Vagina (tissue), 2 donors: Measurements from ENCODE around the gene ISCU.

Source experiments
- CTCF ChIP-seq, 3 experiments: fragments of 450-650 bp in 2 of 3; fragments of 200-600 bp in 1 of 3; sonication (generic) in 1 of 3; IDR thresholded peaks; one replicate each; pipeline ENCODE4 v1.5.1; 2017 to 2019; ENCODE audit warnings: antibody characterized with exemption in 3 of 3, mild to moderate bottlenecking in 2 of 3, moderate library complexity in 2 of 3
- POLR2AphosphoS5 ChIP-seq, 2 donors: sonication (generic); formaldehyde crosslinking; IDR thresholded peaks; one replicate each; pipeline ENCODE4 v1.9.0; 2017; ENCODE audit warnings: antibody characterized with exemption in 2 of 2, mild to moderate bottlenecking in 2 of 2, low read depth in 1 of 2; ENCODE audit not compliant: insufficient read depth in 1 of 2

GRCh38 chr12:108598553-108599250, 36.3 kb downstream of the ISCU start:
- TF ChIP-seq CTCF (IDR thresholded peaks at IDR 0.05) (no peak), POLR2AphosphoS5 (IDR thresholded peaks at IDR 0.05; ENCODE audit: insufficient read depth in 1 of 2, low read depth in 1 of 2) (no peak)
